Heart right ventricle (tissue), 16 donors: Measurements from ENCODE around the gene MEGF10. TPM values are rescaled to one million over a fixed set of nuclear protein-coding genes. Genes with fewer than 3 reads are reported as not detected.
"Not testable (repeated sequence)": the region's sequence is repeated elsewhere in the genome, so short reads cannot be mapped to it uniquely, and the experiment has no call there.

ENCODE experiments used
- ATAC-seq, 8 donors: fragments of 200-7000 bp; cut with Tn5 transposase; one replicate each; pipeline ENCODE4 v1.9.1; 2020; ENCODE audit warnings: mild to moderate bottlenecking in 8 of 8, moderate library complexity in 8 of 8, moderate number of reproducible peaks in 1 of 8
- DNase-seq, 2 donors: peaks; one replicate each; pipeline ENCODE4 v3.0.0-alpha.2; 2020
- H3K27ac ChIP-seq, 10 donors: fragments of 200-600 bp; sonication (generic) in 2 of 10; one replicate each; pipeline versions ENCODE4 v1.5.0 to v1.8.0; 2020 to 2022; ENCODE audit warnings: mild to moderate bottlenecking in 3 of 10
- H3K27me3 ChIP-seq, 7 donors: fragments of 200-600 bp; one replicate each; pipeline ENCODE4 v1.8.0; 2021 to 2022; ENCODE audit warnings: mild to moderate bottlenecking in 2 of 7
- H3K36me3 ChIP-seq, 9 donors: fragments of 200-600 bp; sonication (generic) in 1 of 9; one replicate each; pipeline versions ENCODE4 v1.5.0 to v1.8.0; 2020 to 2022; ENCODE audit warnings: mild to moderate bottlenecking in 2 of 9
- H3K4me1 ChIP-seq, 9 donors: fragments of 200-600 bp; sonication (generic) in 1 of 9; one replicate each; pipeline versions ENCODE4 v1.5.0 to v1.8.0; 2020 to 2022; ENCODE audit warnings: mild to moderate bottlenecking in 4 of 9
- H3K4me3 ChIP-seq, 10 donors: fragments of 200-600 bp; sonication (generic) in 2 of 10; one replicate each; pipeline versions ENCODE4 v1.5.0 to v1.8.0; 2020 to 2022; ENCODE audit warnings: mild to moderate bottlenecking in 7 of 10, moderate library complexity in 2 of 10
- H3K9me3 ChIP-seq, 11 donors: fragments of 200-600 bp in 10 of 11; sonication (generic) in 2 of 11; one replicate each; pipeline versions ENCODE4 v1.5.0 to v1.8.0; 2013 to 2022; ENCODE audit warnings: mild to moderate bottlenecking in 2 of 11, control low read depth in 1 of 11, moderate library complexity in 1 of 11
- CTCF ChIP-seq, 9 donors: fragments of 200-600 bp; sonication (generic) in 2 of 9; IDR thresholded peaks; one replicate each; pipeline versions ENCODE4 v1.5.0 to v1.8.0; 2021 to 2022; ENCODE audit warnings: antibody characterized with exemption in 9 of 9, mild to moderate bottlenecking in 5 of 9, moderate library complexity in 1 of 9
- WGBS, 2 donors: extraction: QIAGEN DNeasy Blood & Tissue Kit; methylation state at CpG; one replicate each; pipeline ENCODE4 v1.1.7; 2013; ENCODE audit warnings: inconsistent platforms in 1 of 2; 5-methylcytosine and 5-hydroxymethylcytosine counted together
- intact Hi-C, 10 donors: fragments of 100-400 bp; cut with DNase I; formaldehyde crosslinking; loops; one replicate each; pipeline versions ENCODE4 v1.11.1 to v1.14.2; 2022
- polyA plus RNA-seq, 2 donors: library from polyadenylated mRNA; stranded (reverse); fragments of 200-250 nt; gene quantifications; one replicate each; pipeline ENCODE4 v1.2.3, GENCODE V29; 2013
- total RNA-seq, 10 donors: library from RNA; stranded (reverse); fragmentation: NEBNext Ultra II Directional in 3 of 10; extraction: Animal tissue kit (Norgen Biotek cat#: 25700) in 3 of 10; gene quantifications; one replicate each; pipeline versions ENCODE4 v1.2.1 to v1.2.4, GENCODE V29; 2021 to 2023
- donor health status: Arrhythmogenic right ventricular cardiomyopathy.
- donor health status: ischemic (EF 13 %, LVEDD 7.1; RV severe dilation, severe dysfunction).
- donor health status: healthy with polysubstance abuse.
- donor health status: DM: no; HTN: yes; CAD: no.
- donor health status: DM: no; HTN: no; CAD: no.
- donor health status: ischemic (EF 25% LVEDD 6.9; RV normal size, moderate dysfunction).
- donor health status: ischemic (EF 25% LVEDD 5.7; RV mildly dilated, moderate dysfunction).
- donor health status: healthy.
- donor health status: DM: yes; HTN: yes; CAD: no.
- donor health status: Ischemic cardiomyopathy.
- donor health status: ischemic (EF 35%, LVEDD 5.7; RV mildly dilated, moderate dysfunction).
- donor health status: nonischemic (EF 11% LVEDD 7.7; RV severe dilation, severe dysfunction).
- donor health status: DM: yes; HTN: yes; CAD: no.
- donor health status: PGD.
- donor health status: ischemic (EF 29% LVEDD 5.4; RV normal size, mild dysfunction).
- donor health status: nonischemic (EF 23%, LVEDD 6.1; RV moderate dilation, normal function).

Gene MEGF10
- total and polyA plus RNA-seq, 12 donors = 0.02 to 1.0 (median 0.24) TPM; not detected in 1

- intact Hi-C loops = loop anchor here in 8 of 10 donors (5.0 to 10.0 kb wide), 3 partner anchors 475 to 637 kb away; no protein-coding TSS in a partner anchor
- ATAC-seq (no peak), DNase-seq (no peak)
- WGBS, 2 donors = 71 to 86% methylated on average over 10 of the region's 10 CpGs
- H3K4me1 ChIP-seq = no peaks in the 10 kb centered on the region
- H3K36me3 ChIP-seq = no peaks in the 10 kb centered on the region
- H3K9me3 ChIP-seq = peaks cover 0 to 4% (median 0%) of the 10 kb centered on the region in 11 donors
- peaks cover 0 to 5% (median 0%) of the 10 kb centered on the region in 7 donors for H3K27me3 ChIP-seq
- H3K27ac ChIP-seq = no peak overlapping the region
- TF ChIP-seq CTCF (IDR thresholded peaks at IDR 0.05) = no peak
- no peak overlapping the region for H3K4me3 ChIP-seq
Observed at GRCh38 chr5:127311781-127312525, 21.4 kb downstream of the MEGF10 start.

- Histone ChIP-seq H3K4me3 (no peak overlapping the region), H3K4me1 (no peaks in the 10 kb centered on the region), H3K36me3 (no peaks in the 10 kb centered on the region), H3K27me3 (peaks cover 0 to 3% (median 0%) of the 10 kb centered on the region in 7 donors), H3K27ac (no peak overlapping the region), H3K9me3 (peaks cover 0 to 3% (median 0%) of the 10 kb centered on the region in 11 donors)
- TF ChIP-seq CTCF (IDR thresholded peaks at IDR 0.05) = no peak
- DNase-seq = no peak
- ATAC-seq = no peak
- 90 to 97% methylated on average over 3 of the region's 3 CpGs for WGBS, 2 donors
- intact Hi-C loops = loop anchor here in 8 of 10 donors (5.0 to 10.0 kb wide), 3 partner anchors 476 to 639 kb away; no protein-coding TSS in a partner anchor
Observed at GRCh38 chr5:127313379-127313778, 22.8 kb downstream of the MEGF10 start.

GRCh38 chr5:127313847-127314473, 23.4 kb downstream of the MEGF10 start:
- Histone ChIP-seq H3K27ac (no peak overlapping the region), H3K27me3 (peaks cover 0 to 3% (median 0%) of the 10 kb centered on the region in 7 donors), H3K36me3 (no peaks in the 10 kb centered on the region), H3K4me3 (no peak overlapping the region), H3K4me1 (no peaks in the 10 kb centered on the region), H3K9me3 (peaks cover 0 to 3% (median 0%) of the 10 kb centered on the region in 11 donors)
- intact Hi-C loops = loop anchor here in 9 of 10 donors (1.0 to 10.0 kb wide), 4 partner anchors 476 to 639 kb away; no protein-coding TSS in a partner anchor
- peak; percentile 48 to 53 for DNase-seq
- peak; percentile 52 to 89 (median 82) for TF ChIP-seq CTCF (IDR thresholded peaks at IDR 0.05)
- ATAC-seq = peak in 5 of 8 donors; percentile 42 to 64 (median 53)
- 27 to 32% methylated on average over 7 of the region's 7 CpGs for WGBS, 2 donors

- Histone ChIP-seq H3K4me3 (no peak overlapping the region), H3K36me3 (no peaks in the 10 kb centered on the region), H3K9me3 (peaks cover 0 to 3% (median 0%) of the 10 kb centered on the region in 11 donors), H3K27ac (no peak overlapping the region), H3K4me1 (no peaks in the 10 kb centered on the region), H3K27me3 (peaks cover 0 to 3% (median 0%) of the 10 kb centered on the region in 7 donors)
- no peak for ATAC-seq
- no peak for TF ChIP-seq CTCF (IDR thresholded peaks at IDR 0.05)
- WGBS, 2 donors = 89 to 91% methylated on average over 1 of the region's 1 CpG
- intact Hi-C loops = loop anchor here in 5 of 10 donors (5.0 to 10.0 kb wide), 3 partner anchors 479 to 641 kb away; no protein-coding TSS in a partner anchor
- no peak for DNase-seq
Observed at GRCh38 chr5:127316011-127316410, 25.4 kb downstream of the MEGF10 start.

GRCh38 chr5:127317385-127317784, 26.8 kb downstream of the MEGF10 start:
- DNase-seq, ATAC-seq, H3K4me3 ChIP-seq, H3K4me1 ChIP-seq, H3K27me3 ChIP-seq, H3K9me3 ChIP-seq, H3K36me3 ChIP-seq, H3K27ac ChIP-seq: not testable (repeated sequence)
- intact Hi-C loops = loop anchor here in 5 of 10 donors (5.0 to 10.0 kb wide), 3 partner anchors 480 to 643 kb away; no protein-coding TSS in a partner anchor
- 96 to 97% methylated on average over 3 of the region's 3 CpGs for WGBS, 2 donors
